Lower leg skin (tissue), 4 donors: ENCODE results near the gene KCTD8. TPM values are rescaled to one million over a fixed set of nuclear protein-coding genes. Genes with fewer than 3 reads are reported as not detected.

Source experiments
- DNase-seq, 2 donors: peaks; one replicate each; pipeline ENCODE4 v3.0.0-alpha.2; 2019; ENCODE audit warnings: low spot score in 2 of 2
- H3K4me3 ChIP-seq: fragments of 200-600 bp; sonication (generic); 2 replicates; pipeline ENCODE4 v1.5.1; 2017; ENCODE audit warnings: mild to moderate bottlenecking, low read depth; ENCODE audit not compliant: poor library complexity, severe bottlenecking
- POLR2A ChIP-seq, 2 donors: fragments of 450-650 bp; IDR thresholded peaks; one replicate each; pipeline ENCODE4 v1.6.1; 2016 to 2017; ENCODE audit warnings: antibody characterized with exemption in 2 of 2, mild to moderate bottlenecking in 1 of 2, moderate library complexity in 1 of 2
- WGBS, 2 donors: methylation state at CpG; one replicate each; pipeline ENCODE4 v1.1.5; 2018; 5-methylcytosine and 5-hydroxymethylcytosine counted together
- intact Hi-C: fragments of 100-400 bp; cut with DNase I; formaldehyde crosslinking; loops from one replicate; pipeline ENCODE4 v1.15.0; 2023; ENCODE audit warnings: low total_unique reads
- total RNA-seq, 4 donors: library from RNA; depleted of rRNA; stranded (reverse); fragments of >200 nt; gene quantifications; one replicate each; pipeline ENCODE4 v1.1.0, GENCODE V29; 2016
- TF ChIP-seq, protein P1 (sequence below), 3 donors: fragments of 450-650 bp; IDR thresholded peaks; one replicate each; pipeline ENCODE4 v1.5.1; 2016; ENCODE audit warnings: antibody characterized with exemption in 3 of 3, mild to moderate bottlenecking in 3 of 3, moderate library complexity in 2 of 3

KCTD8 gene
- total RNA-seq, 4 donors from 2014 or later, result 0.26 to 2.9 (median 0.36) TPM

GRCh38 chr4:44425614-44426208 lies 22.9 kb downstream of the KCTD8 start:
- TF ChIP-seq POLR2A (IDR thresholded peaks at IDR 0.05), result no peak
- TF ChIP-seq, protein P1, sequence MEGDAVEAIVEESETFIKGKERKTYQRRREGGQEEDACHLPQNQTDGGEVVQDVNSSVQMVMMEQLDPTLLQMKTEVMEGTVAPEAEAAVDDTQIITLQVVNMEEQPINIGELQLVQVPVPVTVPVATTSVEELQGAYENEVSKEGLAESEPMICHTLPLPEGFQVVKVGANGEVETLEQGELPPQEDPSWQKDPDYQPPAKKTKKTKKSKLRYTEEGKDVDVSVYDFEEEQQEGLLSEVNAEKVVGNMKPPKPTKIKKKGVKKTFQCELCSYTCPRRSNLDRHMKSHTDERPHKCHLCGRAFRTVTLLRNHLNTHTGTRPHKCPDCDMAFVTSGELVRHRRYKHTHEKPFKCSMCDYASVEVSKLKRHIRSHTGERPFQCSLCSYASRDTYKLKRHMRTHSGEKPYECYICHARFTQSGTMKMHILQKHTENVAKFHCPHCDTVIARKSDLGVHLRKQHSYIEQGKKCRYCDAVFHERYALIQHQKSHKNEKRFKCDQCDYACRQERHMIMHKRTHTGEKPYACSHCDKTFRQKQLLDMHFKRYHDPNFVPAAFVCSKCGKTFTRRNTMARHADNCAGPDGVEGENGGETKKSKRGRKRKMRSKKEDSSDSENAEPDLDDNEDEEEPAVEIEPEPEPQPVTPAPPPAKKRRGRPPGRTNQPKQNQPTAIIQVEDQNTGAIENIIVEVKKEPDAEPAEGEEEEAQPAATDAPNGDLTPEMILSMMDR (IDR thresholded peaks at IDR 0.05), result no peak
- H3K4me3 ChIP-seq, result no peak overlapping the region
- WGBS, 2 donors, result 34 to 56% methylated on average over 2 of the region's 2 CpGs
- intact Hi-C loops, result no loop called here
- no peak for DNase-seq

DNA sequence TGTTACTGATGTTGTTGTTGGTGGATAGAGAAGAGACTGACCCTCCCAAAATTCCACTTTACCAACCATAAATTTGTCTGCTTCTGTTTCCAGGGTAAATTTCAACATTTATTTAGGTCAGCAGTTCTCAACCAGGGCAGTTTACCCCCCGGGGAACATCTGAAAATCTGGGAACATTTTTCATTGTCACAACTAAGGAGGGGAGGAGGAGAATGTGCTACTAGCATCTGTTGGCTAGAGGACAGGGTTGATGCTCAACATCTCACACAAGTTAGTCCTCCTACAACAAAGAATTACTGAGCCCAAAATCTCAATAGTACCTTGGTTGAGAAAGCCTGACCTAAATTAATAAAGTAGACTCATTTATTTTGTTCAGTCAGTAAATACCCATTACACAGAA lies 25.7 kb downstream of the KCTD8 start:
- H3K4me3 ChIP-seq, result no peak overlapping the region
- intact Hi-C loops, result no loop called here
- TF ChIP-seq, protein P1 (IDR thresholded peaks at IDR 0.05), result no peak
- TF ChIP-seq POLR2A (IDR thresholded peaks at IDR 0.05), result no peak
- WGBS, 2 donors, result 33 to 64% methylated on average over 1 of the region's 1 CpG
- DNase-seq, result no peak

DNA sequence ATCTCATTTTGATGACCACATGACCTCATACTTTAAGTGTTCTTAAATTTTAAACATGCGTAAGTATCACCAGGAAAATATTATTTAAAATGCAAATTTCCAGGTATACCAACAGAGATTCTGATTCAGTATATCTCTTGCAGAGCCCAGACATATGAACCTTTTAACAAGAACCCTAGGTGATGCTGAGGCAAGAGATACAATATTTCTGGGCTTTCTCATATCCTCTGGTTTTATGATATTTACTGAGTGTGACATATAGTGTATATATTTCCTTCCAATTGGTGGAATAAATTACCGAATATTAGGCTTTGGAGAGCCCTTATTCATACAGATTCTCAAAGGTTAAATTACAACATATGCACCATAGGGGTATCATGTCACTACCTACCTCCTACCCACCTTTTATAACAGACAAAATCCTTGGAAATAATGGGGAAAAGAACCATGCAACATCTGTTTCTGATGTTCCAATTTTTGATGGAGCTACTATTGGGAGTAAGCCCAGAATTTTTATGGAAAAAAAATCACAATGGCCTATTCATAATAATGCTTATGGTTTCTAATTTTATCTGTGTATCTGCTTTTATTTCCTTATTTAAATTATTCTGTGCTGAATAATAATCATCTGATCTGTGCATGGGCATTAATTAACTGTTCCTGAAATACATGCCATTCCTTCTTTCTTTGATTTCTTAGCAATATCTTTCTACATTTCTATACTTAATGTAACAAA lies 27.1 kb downstream of the KCTD8 start:
- intact Hi-C loops, result no loop called here
- no peak for DNase-seq
- no peak overlapping the region for H3K4me3 ChIP-seq
- TF ChIP-seq, protein P1 (IDR thresholded peaks at IDR 0.05), result no peak
- no peak for TF ChIP-seq POLR2A (IDR thresholded peaks at IDR 0.05)
- WGBS, 2 donors, result 82 to 91% methylated on average over 2 of the region's 2 CpGs

DNA sequence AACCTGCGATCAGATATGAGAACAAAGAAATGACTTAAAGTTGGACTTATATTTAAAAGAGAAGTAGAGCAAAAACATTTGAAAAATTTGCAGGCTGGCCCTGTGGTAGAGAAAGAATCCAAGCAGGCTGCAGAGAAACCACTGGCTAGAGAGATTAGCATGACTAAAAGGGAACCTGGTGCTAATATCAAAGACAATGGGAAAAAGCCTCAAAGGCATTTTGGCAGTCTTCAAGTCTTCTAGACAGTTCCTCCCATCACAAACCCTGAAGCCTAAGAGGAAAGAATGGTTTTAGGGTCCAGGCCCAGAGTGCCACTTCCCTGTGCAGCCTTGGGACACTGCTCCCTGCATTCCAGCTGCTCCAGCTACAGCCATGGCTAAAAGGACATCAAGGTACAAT lies 33.4 kb downstream of the KCTD8 start:
- no peak overlapping the region for H3K4me3 ChIP-seq
- intact Hi-C loops, result no loop called here
- no peak for DNase-seq
- TF ChIP-seq, protein P1 (IDR thresholded peaks at IDR 0.05), result no peak
- TF ChIP-seq POLR2A (IDR thresholded peaks at IDR 0.05), result no peak
- WGBS, 2 donors, result 96 to 97% methylated on average over 1 of the region's 1 CpG

DNA sequence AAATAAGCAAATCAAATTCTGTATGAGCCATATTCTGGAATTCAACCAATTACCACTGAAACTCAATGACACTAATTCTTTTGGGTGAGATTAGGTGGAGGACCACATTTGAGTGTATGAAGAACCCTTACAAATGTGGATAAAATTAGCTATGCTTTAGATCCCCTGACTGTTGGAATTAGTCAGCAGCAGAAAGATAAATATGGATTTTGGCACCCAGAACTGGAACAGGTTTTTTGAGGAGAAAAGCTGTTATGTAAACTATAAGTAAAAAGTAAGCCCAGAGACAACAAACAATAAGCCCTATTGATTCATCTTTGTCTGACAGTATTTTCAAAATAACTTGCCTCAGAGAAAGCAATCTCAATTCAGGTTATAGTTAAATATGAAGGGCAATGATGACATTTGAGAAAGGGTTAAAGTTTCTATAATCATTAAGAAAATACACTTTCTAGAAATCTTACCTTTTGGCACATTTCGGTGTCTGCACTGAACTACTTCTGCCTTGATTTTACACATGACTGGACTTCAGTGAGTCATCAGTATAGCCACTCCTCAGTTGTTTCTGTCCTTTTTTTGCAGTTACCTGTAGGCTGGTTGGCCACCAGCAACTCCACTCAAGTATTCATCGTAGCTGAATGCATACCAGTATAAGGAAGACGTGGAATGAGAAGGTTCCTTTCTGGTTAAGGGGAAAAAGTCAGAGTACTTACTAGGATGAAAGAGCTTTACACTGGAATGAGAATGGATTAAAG lies 80.0 kb downstream of the KCTD8 start:
- intact Hi-C loops, result no loop called here
- TF ChIP-seq, protein P1 (IDR thresholded peaks at IDR 0.05), result no peak
- TF ChIP-seq POLR2A (IDR thresholded peaks at IDR 0.05), result no peak
- WGBS, 2 donors, result 73 to 83% methylated on average over 3 of the region's 3 CpGs
- H3K4me3 ChIP-seq, result no peak overlapping the region
- no peak for DNase-seq
